HL-60/S4 (cell line): ENCODE results near the gene EYA2.

Experiments used
- in situ Hi-C: fragments of 300-500 bp; cut with MboI; formaldehyde crosslinking; loops from 2 replicates; pipeline ENCODE4 v1.14.3; 2022; ENCODE audit warnings: low sequenced_read_pairs

Gene EYA2

DNA sequence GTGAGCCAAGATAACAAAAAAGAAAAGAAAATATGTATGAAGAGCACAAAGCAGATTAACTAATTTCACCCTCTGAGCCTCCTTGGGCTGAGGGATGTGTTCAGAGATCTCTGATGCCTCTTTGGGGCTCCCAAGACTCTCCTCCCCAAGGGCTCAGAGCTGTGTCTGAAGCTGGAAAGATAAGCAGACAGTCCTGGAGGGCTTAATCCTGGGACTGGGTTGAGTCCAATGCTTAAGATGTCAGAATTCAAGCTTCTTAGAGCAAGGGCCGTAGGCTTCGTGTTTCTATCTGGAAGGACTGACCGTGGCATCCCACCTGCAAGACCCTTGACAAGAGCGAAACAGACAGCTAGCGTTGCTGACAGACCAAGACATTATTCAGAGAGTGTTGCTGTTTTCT lies 232.9 kb downstream of the EYA2 start:
- in situ Hi-C loops: no loop called here

DNA sequence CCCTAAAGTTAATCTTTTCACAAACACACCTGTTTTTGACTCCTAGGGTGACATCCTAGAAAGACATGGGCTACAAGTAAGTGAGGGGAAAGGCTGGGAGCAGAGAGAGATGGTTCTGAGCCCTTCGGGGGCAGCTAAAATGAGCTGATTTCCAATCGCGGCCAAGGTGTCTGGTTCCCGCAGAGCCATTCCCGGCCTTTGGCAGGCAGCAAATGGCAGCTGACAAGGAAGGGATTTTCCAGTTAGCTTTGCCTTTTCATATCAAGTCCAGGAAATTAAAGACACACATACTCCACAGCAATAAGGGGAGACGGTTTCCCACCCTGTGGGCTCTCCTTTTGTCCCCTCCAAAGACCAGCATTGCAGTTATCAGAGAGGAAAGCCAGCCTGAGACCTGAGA lies 233.4 kb downstream of the EYA2 start:
- in situ Hi-C loops: no loop called here

DNA sequence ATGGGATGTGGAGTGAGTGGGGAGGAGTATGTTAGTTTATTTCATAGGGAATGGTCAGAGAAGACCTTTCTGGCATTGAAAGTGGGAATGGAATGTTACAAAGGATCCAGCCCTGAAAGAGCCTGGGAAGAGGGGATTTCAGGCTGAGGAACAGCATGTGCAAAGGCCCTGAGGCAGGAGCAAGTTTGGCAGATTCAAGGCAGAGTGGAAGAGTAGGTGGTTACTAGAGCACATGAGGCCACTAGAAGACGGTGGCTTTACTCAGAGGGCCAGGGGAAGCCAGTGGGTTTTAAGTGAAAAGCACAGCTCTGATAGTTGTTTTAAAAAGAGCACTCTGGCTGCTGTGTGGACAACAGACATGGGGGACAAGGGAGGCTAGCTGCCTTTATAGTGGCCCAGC lies 234.7 kb downstream of the EYA2 start:
- in situ Hi-C loops: no loop called here

DNA sequence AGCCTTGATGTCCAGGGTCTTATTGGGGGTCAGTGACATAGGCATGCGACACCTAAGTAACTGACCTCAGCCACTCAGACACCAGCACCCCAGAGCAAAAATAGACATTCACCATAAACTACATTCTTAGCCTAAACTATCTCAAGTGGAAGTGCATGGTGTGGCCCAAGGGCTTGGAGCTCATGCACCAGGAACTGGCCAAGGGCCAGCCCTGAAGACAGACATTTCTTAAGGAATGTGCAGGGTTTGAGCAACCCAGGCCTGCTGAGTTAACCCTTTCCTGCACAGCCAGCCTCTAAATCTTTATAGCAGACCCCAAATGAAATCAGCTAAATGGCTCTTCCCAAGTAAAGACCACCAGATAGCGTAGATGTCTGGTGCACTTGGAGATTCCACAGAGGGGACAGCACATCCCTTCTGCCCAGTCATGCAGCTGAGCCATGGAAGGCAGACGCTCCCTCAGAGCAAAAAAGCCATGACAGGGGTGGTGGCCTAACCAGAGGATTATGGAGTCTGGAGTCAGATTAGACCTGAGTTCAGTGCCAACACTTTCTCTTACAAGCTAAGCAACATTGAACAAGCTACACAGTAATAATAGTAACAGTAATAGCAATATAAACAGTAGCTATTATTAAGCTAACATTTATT lies 239.3 kb downstream of the EYA2 start:
- in situ Hi-C loops: no loop called here

DNA sequence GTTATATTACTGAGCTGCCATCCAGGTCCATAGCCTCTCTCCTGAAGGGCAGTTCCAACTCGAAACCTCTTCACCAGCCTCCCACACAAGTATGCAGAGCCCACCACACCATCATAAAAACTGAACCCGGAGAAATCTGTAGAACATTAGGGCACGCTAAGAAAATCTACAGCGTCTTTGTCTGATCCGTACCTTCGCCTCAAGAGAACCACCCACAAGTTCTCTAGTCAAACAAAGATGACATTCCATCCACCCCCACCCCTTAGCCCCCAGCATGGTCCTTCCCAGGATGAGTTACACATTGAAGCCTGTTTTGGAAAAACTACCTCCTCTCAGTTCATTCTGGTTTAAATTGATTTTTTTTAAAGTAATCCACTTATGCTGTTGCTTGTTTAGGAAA lies 242.1 kb downstream of the EYA2 start:
- in situ Hi-C loops: no loop called here

- in situ Hi-C loops: no loop called here
These were observed 242.7 kb downstream of the EYA2 start for GRCh38 chr20:47137231-47137870.

DNA sequence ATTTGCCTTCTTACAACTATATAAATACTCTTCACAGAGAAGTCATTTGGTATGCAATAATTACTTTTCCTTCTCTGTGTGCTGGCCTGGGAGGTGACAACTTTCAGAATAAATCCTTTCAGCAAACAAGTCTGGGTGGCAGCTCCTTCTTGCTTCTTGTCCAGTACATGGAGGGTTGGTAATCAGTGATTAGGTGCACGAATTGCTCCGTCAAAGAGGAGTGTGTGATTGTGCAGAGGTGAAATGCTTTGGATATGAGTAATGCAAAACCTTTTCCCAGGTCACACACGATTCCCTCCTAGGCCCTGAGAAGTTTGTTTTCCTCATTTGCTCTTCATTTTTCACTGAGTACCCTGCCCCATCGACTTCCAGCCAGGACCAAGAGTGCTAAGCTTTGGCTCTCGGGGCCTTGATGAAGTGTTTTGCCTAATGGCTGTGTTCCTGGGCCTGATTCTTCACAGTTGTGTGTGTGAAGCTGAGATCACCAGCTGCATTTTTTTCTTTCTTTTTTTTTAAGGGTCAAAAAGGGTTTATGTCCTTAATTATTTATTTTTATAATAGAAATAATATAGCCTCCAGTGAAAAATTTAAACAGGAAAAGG lies 245.4 kb downstream of the EYA2 start:
- in situ Hi-C loops: no loop called here

DNA sequence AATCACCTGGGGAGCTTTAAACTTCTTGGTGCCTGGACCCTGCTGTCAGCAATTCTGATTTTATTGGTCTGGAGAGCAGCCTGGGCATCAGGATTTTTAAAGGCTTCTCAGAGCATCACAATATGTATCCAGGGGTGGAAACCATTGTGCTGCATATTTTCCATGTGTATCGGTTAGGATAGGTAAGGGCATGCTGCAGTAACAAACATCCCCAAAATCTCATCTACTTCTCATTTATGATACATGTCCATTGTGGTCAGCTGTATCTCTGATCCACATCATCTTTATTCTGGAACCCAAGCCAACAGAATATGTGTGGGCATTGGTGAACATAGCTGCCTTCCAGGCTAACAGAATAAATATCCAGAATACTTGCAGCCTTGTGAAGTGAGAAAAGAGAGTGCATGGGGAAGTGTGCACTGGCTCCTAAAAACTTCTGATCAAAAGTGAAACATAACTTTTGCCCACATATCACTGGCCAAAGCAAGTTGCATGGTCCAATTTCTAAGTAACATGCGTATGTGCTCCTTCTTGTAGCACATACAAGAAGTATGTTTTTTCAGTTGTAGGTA lies 246.8 kb downstream of the EYA2 start:
- in situ Hi-C loops: no loop called here

- in situ Hi-C loops: no loop called here
These were observed 247.5 kb downstream of the EYA2 start for GRCh38 chr20:47141941-47142773.

DNA sequence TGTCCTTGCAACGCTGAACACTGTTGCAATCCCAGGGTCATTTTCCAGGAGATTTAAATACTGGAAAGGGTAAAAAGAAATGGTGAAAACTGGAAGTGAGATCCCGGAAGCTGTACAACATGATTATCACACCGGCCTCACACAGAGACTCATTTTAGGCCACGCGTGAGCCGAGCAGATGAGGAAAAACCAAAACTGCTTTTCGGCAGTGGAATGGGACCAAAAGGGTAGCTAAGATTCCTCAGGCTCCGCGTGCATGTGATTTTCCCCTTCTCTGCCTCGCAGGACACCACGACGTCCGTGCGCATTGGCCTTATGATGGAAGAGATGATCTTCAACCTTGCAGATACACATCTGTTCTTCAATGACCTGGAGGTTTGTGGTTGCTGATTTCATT lies 248.1 kb downstream of the EYA2 start:
- in situ Hi-C loops: no loop called here

DNA sequence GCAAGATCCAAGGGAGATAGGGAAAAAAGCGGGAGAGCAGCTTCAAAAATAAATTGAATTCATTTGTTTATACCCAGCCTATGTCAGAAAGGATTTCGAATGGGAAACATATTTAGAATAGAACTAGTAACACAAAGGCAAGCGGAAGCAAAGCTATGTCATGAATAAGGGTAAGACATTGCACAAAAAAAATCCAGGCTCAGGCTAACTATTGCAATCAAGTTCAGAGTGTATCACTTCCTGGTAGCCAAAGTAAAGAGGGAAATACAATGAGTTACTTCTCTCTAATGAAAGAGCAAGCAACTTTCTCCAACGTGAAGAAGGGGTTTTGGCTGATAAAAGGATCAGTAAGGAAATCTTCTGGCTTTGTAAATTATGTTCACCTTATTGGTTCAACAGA lies 249.0 kb downstream of the EYA2 start:
- in situ Hi-C loops: no loop called here

- in situ Hi-C loops: no loop called here
These were observed 249.8 kb downstream of the EYA2 start for GRCh38 chr20:47144463-47144862.

GRCh38 chr20:47146686-47147085 lies 252.0 kb downstream of the EYA2 start:
- in situ Hi-C loops: no loop called here

- in situ Hi-C loops: no loop called here
These were observed 253.4 kb downstream of the EYA2 start for GRCh38 chr20:47148059-47148458.

DNA sequence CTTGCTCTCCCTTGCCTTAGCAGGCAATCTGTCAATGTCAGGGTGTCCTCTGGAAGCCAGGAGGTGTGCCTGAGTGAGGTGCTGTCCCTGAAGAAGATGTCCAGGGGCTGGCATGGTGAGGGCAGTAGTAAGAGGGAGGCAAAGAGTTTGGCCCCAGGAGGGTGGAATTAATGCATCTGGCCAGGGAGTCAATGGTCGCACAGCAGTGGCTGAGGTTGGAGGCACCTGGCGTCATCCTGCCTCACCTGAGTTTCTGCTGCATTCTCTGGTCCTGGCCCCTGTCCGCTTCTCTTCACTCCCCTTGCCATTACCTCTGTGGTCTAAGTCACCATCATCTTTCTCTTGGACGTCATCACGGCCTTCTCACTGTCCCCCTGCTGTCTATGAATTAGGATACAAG lies 255.3 kb downstream of the EYA2 start:
- in situ Hi-C loops: loop anchor here (10.0 kb wide), 1 partner anchor 395 kb away; no protein-coding TSS in a partner anchor

- in situ Hi-C loops: loop anchor here (10.0 kb wide), 1 partner anchor 396 kb away; no protein-coding TSS in a partner anchor
These were observed 255.9 kb downstream of the EYA2 start for GRCh38 chr20:47150403-47151152.

- in situ Hi-C loops: loop anchor here (10.0 kb wide), 1 partner anchor 397 kb away; no protein-coding TSS in a partner anchor
These were observed 257.4 kb downstream of the EYA2 start for GRCh38 chr20:47152068-47152467.

DNA sequence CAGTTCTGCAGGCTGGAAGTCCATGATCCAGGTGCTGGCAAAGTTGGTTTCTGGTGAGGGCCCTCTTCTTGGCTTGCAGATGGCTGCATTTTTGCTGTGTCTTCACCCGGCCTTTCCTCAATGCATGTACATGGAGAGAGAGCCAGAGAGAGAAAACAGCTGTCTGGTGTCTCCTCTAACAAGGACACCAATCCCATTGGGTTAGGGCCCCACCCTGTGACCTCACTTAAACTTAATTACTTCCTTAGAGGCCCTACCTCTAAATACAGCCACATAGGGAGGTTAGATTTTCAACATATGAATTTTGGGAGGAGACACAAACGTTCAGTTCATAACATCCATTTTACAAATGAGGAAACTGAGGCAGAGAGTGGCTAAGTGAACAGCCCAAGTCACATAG lies 259.4 kb downstream of the EYA2 start:
- in situ Hi-C loops: loop anchor here (10.0 kb wide), 1 partner anchor 399 kb away; no protein-coding TSS in a partner anchor

- in situ Hi-C loops: loop anchor here (10.0 kb wide), 1 partner anchor 402 kb away; no protein-coding TSS in a partner anchor
These were observed 261.9 kb downstream of the EYA2 start for GRCh38 chr20:47156301-47157137.
